ENCODE data around the gene NT5DC2. TPM values are rescaled to one million over a fixed set of nuclear protein-coding genes. Genes with fewer than 3 reads are reported as not detected.

The NT5DC2 gene
- total RNA-seq, 2 experiments from 2014 or later: 118 to 144 TPM

GRCh38 chr3:52563984-52564383, 30.3 kb upstream of the NT5DC2 start:
- TF ChIP-seq, protein P1, sequence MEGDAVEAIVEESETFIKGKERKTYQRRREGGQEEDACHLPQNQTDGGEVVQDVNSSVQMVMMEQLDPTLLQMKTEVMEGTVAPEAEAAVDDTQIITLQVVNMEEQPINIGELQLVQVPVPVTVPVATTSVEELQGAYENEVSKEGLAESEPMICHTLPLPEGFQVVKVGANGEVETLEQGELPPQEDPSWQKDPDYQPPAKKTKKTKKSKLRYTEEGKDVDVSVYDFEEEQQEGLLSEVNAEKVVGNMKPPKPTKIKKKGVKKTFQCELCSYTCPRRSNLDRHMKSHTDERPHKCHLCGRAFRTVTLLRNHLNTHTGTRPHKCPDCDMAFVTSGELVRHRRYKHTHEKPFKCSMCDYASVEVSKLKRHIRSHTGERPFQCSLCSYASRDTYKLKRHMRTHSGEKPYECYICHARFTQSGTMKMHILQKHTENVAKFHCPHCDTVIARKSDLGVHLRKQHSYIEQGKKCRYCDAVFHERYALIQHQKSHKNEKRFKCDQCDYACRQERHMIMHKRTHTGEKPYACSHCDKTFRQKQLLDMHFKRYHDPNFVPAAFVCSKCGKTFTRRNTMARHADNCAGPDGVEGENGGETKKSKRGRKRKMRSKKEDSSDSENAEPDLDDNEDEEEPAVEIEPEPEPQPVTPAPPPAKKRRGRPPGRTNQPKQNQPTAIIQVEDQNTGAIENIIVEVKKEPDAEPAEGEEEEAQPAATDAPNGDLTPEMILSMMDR (conservative IDR thresholded peaks at IDR 0.05; ENCODE audit: low read length): no peak
- no peak for TF ChIP-seq EZH2phosphoT487 (IDR thresholded peaks at IDR 0.05; ENCODE audit: borderline replicate concordance, low read depth, low read length)
- no TSS peak for BruUV-seq (replicated peaks)

DNA sequence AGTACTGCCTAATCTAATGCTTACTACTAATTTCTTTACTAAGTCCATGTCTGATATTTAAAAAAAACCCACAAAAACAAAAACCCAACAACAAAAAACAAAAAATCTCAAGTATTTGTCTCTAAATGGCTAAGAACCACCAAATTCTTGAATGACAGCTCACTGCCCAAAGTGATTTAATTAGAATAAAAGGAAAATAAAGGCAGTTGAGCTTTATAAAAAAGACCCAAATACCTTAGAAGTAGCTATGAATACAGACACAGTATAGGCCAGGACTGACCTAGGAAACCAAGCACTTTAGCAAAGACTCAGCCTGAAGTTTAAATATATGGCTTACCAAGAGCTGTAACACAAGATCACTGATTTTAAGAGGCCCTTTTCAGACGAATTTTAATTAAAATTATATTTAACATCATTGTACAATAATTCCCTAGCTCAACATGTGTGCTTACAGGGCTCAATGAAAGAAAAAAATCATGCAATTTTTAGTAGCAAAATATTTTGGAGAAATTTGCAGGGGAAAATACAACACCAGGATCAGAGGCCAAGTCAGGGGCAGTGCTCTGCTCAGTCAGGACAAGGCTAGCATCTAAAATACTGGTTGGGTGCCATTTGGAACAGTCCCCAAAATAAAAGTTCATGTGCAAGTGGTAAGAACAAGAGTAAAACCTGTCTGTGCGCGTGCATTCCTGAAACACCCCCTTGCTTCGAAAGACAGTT, 27.5 kb upstream of the NT5DC2 start:
- intact Hi-C loops (cut with micrococcal nuclease; ENCODE audit: unreplicated experiment): no loop called here
- Histone ChIP-seq H3K4me3 (ENCODE audit: low read depth, low read length, poor library complexity, severe bottlenecking) (no peak overlapping the region), H3K4me1 (ENCODE audit: insufficient read depth, low read length, poor library complexity, severe bottlenecking) (no peaks in the 10 kb centered on the region), H3K4me2 (ENCODE audit: low read length) (no peak overlapping the region), H2AFZ (ENCODE audit: low read length) (no peak overlapping the region), H3K36me3 (ENCODE audit: insufficient read depth, low read length) (peaks cover 83% of the 10 kb centered on the region), H3K27ac (ENCODE audit: low read depth, low read length, poor library complexity, severe bottlenecking) (no peak overlapping the region), H4K20me1 (ENCODE audit: insufficient read depth, low read length) (no peaks in the 10 kb centered on the region), H3K9me2 (ENCODE audit: insufficient read depth, low read length) (no peaks in the 10 kb centered on the region), H3K79me2 (ENCODE audit: insufficient read depth, low read depth, low read length) (no peaks in the 10 kb centered on the region), H3K9me3 (ENCODE audit: low read length) (no peaks in the 10 kb centered on the region)
- TF ChIP-seq, protein P1 (conservative IDR thresholded peaks at IDR 0.05; ENCODE audit: low read length): no peak
- no peak for TF ChIP-seq EZH2phosphoT487 (IDR thresholded peaks at IDR 0.05; ENCODE audit: borderline replicate concordance, low read depth, low read length)
- no TSS peak for BruUV-seq (replicated peaks)
- CTCF ChIA-PET (ENCODE audit: unreplicated experiment): no interaction called here
- POLR2A ChIA-PET: interaction anchor here (0.9 to 1.0 kb wide), 3 partner anchors 25 to 31 kb away, joined by 3 to 5 read pairs (median 3); no protein-coding TSS in a partner anchor
- DNase-seq (ENCODE audit: low spot score): no peak

More at GRCh38 chr3:52563984-52564383, 30.3 kb upstream of the NT5DC2 start:
- H3K4me1 ChIP-seq (ENCODE audit: insufficient read depth, low read length, poor library complexity, severe bottlenecking): no peaks in the 10 kb centered on the region
- no peaks in the 10 kb centered on the region for H3K79me2 ChIP-seq (ENCODE audit: insufficient read depth, low read depth, low read length)
- CTCF ChIA-PET (ENCODE audit: unreplicated experiment): no interaction called here
- intact Hi-C loops (cut with micrococcal nuclease; ENCODE audit: unreplicated experiment): no loop called here
- H3K27ac ChIP-seq (ENCODE audit: low read depth, low read length, poor library complexity, severe bottlenecking): no peak overlapping the region
- no peak for DNase-seq (ENCODE audit: low spot score)
- H3K9me3 ChIP-seq (ENCODE audit: low read length): no peaks in the 10 kb centered on the region
- peaks cover 66% of the 10 kb centered on the region for H3K36me3 ChIP-seq (ENCODE audit: insufficient read depth, low read length)
- H3K9me2 ChIP-seq (ENCODE audit: insufficient read depth, low read length): no peaks in the 10 kb centered on the region
- POLR2A ChIA-PET: interaction anchor here (0.7 kb wide), 1 partner anchor 294 kb away, joined by 3 read pairs; no protein-coding TSS in a partner anchor
- H3K4me2 ChIP-seq (ENCODE audit: low read length): no peak overlapping the region
- no peak overlapping the region for H2AFZ ChIP-seq (ENCODE audit: low read length)
- no peaks in the 10 kb centered on the region for H4K20me1 ChIP-seq (ENCODE audit: insufficient read depth, low read length)
- H3K4me3 ChIP-seq (ENCODE audit: low read depth, low read length, poor library complexity, severe bottlenecking): no peak overlapping the region

GRCh38 chr3:52558436-52558835, 24.8 kb upstream of the NT5DC2 start:
- CTCF ChIA-PET (ENCODE audit: unreplicated experiment): no interaction called here
- TF ChIP-seq, protein P1 (conservative IDR thresholded peaks at IDR 0.05; ENCODE audit: low read length): no peak
- TF ChIP-seq EZH2phosphoT487 (IDR thresholded peaks at IDR 0.05; ENCODE audit: borderline replicate concordance, low read depth, low read length): no peak
- Histone ChIP-seq H3K36me3 (ENCODE audit: insufficient read depth, low read length) (peaks cover 93% of the 10 kb centered on the region), H3K27ac (ENCODE audit: low read depth, low read length, poor library complexity, severe bottlenecking) (no peak overlapping the region), H4K20me1 (ENCODE audit: insufficient read depth, low read length) (no peaks in the 10 kb centered on the region), H3K9me2 (ENCODE audit: insufficient read depth, low read length) (no peaks in the 10 kb centered on the region), H3K4me3 (ENCODE audit: low read depth, low read length, poor library complexity, severe bottlenecking) (no peak overlapping the region), H3K9me3 (ENCODE audit: low read length) (no peaks in the 10 kb centered on the region), H2AFZ (ENCODE audit: low read length) (no peak overlapping the region), H3K4me1 (ENCODE audit: insufficient read depth, low read length, poor library complexity, severe bottlenecking) (no peaks in the 10 kb centered on the region), H3K4me2 (ENCODE audit: low read length) (no peak overlapping the region), H3K79me2 (ENCODE audit: insufficient read depth, low read depth, low read length) (no peaks in the 10 kb centered on the region)
- intact Hi-C loops (cut with micrococcal nuclease; ENCODE audit: unreplicated experiment): no loop called here
- no peak for DNase-seq (ENCODE audit: low spot score)
- POLR2A ChIA-PET: interaction anchor here (0.6 to 0.8 kb wide), 3 partner anchors 12 to 103 kb away, joined by 3 to 4 read pairs (median 3); no protein-coding TSS in a partner anchor
- BruUV-seq (replicated peaks): no TSS peak

Measured in OCI-LY7 (cell line).